Smooth muscle cell (in vitro differentiated cells): ENCODE results near the gene ASIC4. TPM values are rescaled to one million over a fixed set of nuclear protein-coding genes. Genes with fewer than 3 reads are reported as not detected.

Experiments
- DNase-seq: peaks from one replicate; lab custom pipeline; 2025; ENCODE audit not compliant: unreplicated experiment; lab: John Stamatoyannopoulos, UW
- H2AFZ ChIP-seq: fragments of 200-600 bp; sonication (generic); 2 replicates; pipeline ENCODE4 v1.6.0; 2016; ENCODE audit warnings: antibody characterized with exemption, low read depth, mild to moderate bottlenecking
- H3F3A ChIP-seq: fragments of 200-600 bp; sonication (generic); 2 replicates; pipeline ENCODE4 v1.6.0; 2017; ENCODE audit warnings: antibody characterized with exemption, low read depth
- H3K27ac ChIP-seq: fragments of 200-600 bp; sonication (generic); 2 replicates; pipeline ENCODE4 v1.5.1; 2016; ENCODE audit warnings: low read depth, mild to moderate bottlenecking
- H3K27me3 ChIP-seq: fragments of 200-600 bp; sonication (generic); 2 replicates; pipeline ENCODE4 v1.6.1; 2016; ENCODE audit warnings: low read depth, mild to moderate bottlenecking
- H3K36me3 ChIP-seq: fragments of 200-600 bp; sonication (generic); 2 replicates; pipeline ENCODE4 v1.5.1; 2016; ENCODE audit warnings: low read depth
- H3K4me1 ChIP-seq: fragments of 200-600 bp; sonication (generic); 2 replicates; pipeline ENCODE4 v1.5.1; 2016; ENCODE audit warnings: low read depth
- H3K4me2 ChIP-seq: fragments of 200-600 bp; sonication (generic); 2 replicates; pipeline ENCODE4 v1.6.0; 2016; ENCODE audit warnings: mild to moderate bottlenecking
- H3K4me3 ChIP-seq: fragments of 200-600 bp; sonication (generic); 2 replicates; pipeline ENCODE4 v1.5.1; 2016; ENCODE audit warnings: mild to moderate bottlenecking
- H3K79me2 ChIP-seq: fragments of 200-600 bp; sonication (generic); 2 replicates; pipeline ENCODE4 v1.6.0; 2016; ENCODE audit warnings: low read depth, mild to moderate bottlenecking
- H3K9ac ChIP-seq: fragments of 200-600 bp; sonication (generic); 2 replicates; pipeline ENCODE4 v1.6.0; 2016; ENCODE audit warnings: low read depth
- H3K9me3 ChIP-seq: fragments of 200-600 bp; sonication (generic); replicated peaks from 2 replicates; pipeline ENCODE4 v1.5.1; 2016; ENCODE audit warnings: low read depth
- H4K20me1 ChIP-seq: fragments of 200-600 bp; sonication (generic); 2 replicates; pipeline ENCODE4 v1.6.0; 2016; ENCODE audit warnings: low read depth
- WGBS: methylation state at CpG from one replicate; pipeline ENCODE4 v1.1.7; 2016; ENCODE audit warnings: low lambda C conversion rate; 5-methylcytosine and 5-hydroxymethylcytosine counted together
- polyA plus RNA-seq: library from polyadenylated mRNA; unstranded; fragments of >200 nt; fragmentation: Nextera tagmentation; extraction: Ambion mirVana; gene quantifications from 2 replicates; pipeline ENCODE4 v1.2.1, GENCODE V29; 2016
- total RNA-seq: library from RNA; depleted of rRNA; stranded (reverse); fragments of >200 nt; gene quantifications from 2 replicates; pipeline ENCODE4 v1.2.3, GENCODE V29; 2014
- TF ChIP-seq, protein P1 (sequence below): fragments of 200-600 bp; sonication (generic); IDR thresholded peaks from 2 replicates; pipeline ENCODE4 v1.5.1; 2017; ENCODE audit warnings: borderline replicate concordance, mild to moderate bottlenecking, antibody characterized with exemption; ENCODE audit not compliant: insufficient read depth, poor library complexity, severe bottlenecking

Gene ASIC4
- total and polyA plus RNA-seq, 2 experiments from 2014 or later = 0.32 to 0.49 TPM

DNA sequence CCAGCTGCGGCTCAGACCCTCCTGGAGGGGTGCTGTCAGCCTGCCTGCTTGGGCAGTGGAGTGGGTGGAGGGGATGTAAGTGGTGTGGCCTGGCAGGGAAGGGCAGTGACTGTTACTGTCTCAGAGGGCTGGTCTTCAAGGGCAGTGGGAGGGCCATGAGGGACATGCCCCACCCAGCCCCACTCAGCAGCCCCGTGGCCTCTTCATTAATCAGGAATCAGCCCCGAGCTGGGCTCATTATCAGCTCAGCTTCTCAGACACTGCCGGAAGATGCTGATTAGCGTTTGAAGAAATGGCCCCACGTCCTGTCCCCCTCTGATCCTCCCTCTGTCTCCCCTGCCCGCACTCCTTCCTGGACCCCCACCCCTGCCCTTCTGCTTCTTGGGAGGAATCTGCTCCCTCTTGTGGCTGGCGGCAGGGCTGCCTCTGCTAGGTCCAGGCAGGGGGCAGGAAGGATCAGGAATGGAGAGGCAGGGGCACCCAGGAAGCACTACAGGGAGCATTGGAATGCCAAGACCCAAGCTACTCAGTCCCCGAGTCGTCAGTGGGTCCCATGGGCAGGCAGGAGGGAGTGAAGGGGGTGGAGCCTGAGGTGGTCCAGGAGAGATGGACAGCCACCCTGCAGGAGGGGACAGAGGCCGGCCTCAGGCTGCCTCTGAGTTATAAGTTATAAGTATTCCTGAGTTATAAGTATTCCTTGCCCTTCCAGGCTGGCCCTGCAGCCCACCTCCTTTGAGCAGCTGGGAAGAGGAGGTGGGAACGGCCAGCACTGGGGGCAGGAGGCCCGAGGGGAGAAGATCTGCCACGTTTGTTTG is 7.0 kb downstream of the ASIC4 start:
- no peak overlapping the region for H3K9ac ChIP-seq

DNA sequence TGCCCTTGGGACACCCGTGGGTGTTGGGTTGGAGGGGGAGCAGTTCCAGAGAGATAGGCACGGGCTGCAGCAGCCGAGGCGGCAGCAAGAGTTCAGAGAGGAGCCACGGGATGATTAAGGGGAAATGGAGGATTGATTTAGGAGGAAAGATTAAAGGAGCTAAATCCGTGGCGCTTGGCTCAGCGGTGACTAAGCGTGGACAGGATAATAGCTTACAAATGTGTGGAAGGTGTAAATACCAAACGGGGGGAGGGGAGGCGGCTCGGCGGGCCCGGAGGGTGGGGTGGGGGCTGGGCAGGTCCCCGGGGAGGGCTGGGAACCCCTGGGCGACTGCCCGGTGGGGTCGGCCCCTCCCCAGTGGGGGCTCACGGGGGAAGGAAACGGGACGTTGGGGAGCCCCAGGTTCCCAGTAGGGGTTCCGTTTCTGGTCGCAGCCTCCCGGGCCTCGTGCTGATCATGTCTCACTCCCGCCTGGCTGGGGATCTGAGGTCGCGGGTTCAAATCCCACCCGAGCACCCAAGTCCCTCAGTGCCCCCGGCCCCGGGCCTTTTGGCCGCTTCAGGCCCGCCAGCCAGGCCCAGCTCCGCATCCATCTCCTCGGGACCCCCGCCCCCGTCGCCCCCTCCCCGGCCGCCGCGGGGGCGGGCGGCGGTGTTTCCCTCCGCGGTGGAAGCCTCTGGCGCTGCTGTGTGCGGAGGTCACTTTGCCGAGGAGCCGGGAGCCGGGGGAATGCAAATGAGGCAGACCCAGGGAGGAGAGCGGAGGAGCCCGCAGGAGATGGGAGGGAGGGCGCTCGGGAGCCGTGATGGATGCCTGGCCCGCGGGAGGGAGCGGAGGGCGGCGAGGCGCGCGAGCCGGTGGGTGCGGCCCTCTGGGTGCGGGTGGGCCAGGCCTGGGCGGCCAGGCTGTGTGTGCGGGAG is 8.1 kb downstream of the ASIC4 start:
- H3K9ac ChIP-seq = no peak overlapping the region
- no peaks in the 10 kb centered on the region for H3K27me3 ChIP-seq
- H3K36me3 ChIP-seq = no peaks in the 10 kb centered on the region
- no peak overlapping the region for H3K27ac ChIP-seq
- H3F3A ChIP-seq = no peaks in the 10 kb centered on the region
- peaks cover 52% of the 10 kb centered on the region for H3K4me1 ChIP-seq
- H3K79me2 ChIP-seq = no peaks in the 10 kb centered on the region
- WGBS = 1% methylated on average over 49 of the region's 70 CpGs
- no peak overlapping the region for H2AFZ ChIP-seq
- H3K4me3 ChIP-seq = peak overlapping the region; percentile 44
- H3K4me2 ChIP-seq = peak overlapping the region; percentile 93
- TF ChIP-seq, protein P1, sequence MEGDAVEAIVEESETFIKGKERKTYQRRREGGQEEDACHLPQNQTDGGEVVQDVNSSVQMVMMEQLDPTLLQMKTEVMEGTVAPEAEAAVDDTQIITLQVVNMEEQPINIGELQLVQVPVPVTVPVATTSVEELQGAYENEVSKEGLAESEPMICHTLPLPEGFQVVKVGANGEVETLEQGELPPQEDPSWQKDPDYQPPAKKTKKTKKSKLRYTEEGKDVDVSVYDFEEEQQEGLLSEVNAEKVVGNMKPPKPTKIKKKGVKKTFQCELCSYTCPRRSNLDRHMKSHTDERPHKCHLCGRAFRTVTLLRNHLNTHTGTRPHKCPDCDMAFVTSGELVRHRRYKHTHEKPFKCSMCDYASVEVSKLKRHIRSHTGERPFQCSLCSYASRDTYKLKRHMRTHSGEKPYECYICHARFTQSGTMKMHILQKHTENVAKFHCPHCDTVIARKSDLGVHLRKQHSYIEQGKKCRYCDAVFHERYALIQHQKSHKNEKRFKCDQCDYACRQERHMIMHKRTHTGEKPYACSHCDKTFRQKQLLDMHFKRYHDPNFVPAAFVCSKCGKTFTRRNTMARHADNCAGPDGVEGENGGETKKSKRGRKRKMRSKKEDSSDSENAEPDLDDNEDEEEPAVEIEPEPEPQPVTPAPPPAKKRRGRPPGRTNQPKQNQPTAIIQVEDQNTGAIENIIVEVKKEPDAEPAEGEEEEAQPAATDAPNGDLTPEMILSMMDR = no peak
- peaks cover 5% of the 10 kb centered on the region for H4K20me1 ChIP-seq
- DNase-seq = peak; percentile 42
- H3K9me3 ChIP-seq = no peaks in the 10 kb centered on the region

More for the DNA sequence above, 7.0 kb downstream of the ASIC4 start:
- Histone ChIP-seq H3K27me3 (no peaks in the 10 kb centered on the region), H3K79me2 (no peaks in the 10 kb centered on the region), H4K20me1 (peaks cover 5% of the 10 kb centered on the region), H2AFZ (no peak overlapping the region), H3K4me1 (peaks cover 41% of the 10 kb centered on the region), H3K4me3 (no peak overlapping the region), H3F3A (no peaks in the 10 kb centered on the region), H3K27ac (no peak overlapping the region), H3K36me3 (no peaks in the 10 kb centered on the region), H3K9me3 (no peaks in the 10 kb centered on the region), H3K4me2 (peak overlapping the region; percentile 93)
- WGBS = 11% methylated on average over 13 of the region's 14 CpGs
- TF ChIP-seq, protein P1 = peak; percentile 60
- DNase-seq = peak; percentile 43

DNA sequence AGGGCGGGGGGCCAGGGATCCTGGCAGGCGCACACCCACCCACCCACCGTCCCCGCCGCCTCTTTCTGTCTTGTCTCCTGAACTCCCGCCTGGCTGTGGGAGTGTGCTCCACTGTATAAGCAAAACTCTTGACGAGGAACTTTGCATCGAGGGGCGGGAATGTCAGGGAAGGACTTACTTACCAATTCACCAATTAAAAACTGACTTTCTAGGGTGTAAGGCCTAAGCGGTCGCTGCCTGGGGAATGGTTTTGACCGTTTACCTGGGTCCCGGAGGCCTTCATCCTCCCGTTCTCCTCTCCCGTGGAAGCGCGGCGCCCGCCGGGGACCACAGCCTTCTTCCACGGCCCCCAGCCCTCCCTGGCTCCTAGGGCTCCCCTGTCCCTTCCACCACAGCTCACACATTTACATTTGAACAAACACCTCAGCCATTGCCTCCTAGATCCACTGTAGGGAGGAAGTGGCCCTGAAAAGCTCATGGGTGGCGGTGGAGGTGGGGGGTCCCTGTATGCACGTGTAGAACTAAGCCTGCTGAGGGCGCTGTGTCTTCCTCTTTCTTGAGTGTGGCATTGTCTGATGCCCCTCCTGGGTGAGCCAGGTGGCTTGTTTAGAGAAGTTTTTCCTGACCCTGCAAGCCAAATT is 8.9 kb downstream of the ASIC4 start:
- TF ChIP-seq, protein P1 = no peak
- no peaks in the 10 kb centered on the region for H3K79me2 ChIP-seq
- no peaks in the 10 kb centered on the region for H3K36me3 ChIP-seq
- H3F3A ChIP-seq = no peaks in the 10 kb centered on the region
- 22% methylated on average over 22 of the region's 24 CpGs for WGBS
- peak overlapping the region; percentile 44 for H3K4me3 ChIP-seq
- no peaks in the 10 kb centered on the region for H3K27me3 ChIP-seq
- peak overlapping the region; percentile 93 for H3K4me2 ChIP-seq
- H4K20me1 ChIP-seq = peaks cover 5% of the 10 kb centered on the region
- no peaks in the 10 kb centered on the region for H3K9me3 ChIP-seq
- DNase-seq = no peak
- H3K9ac ChIP-seq = no peak overlapping the region
- H3K4me1 ChIP-seq = peaks cover 54% of the 10 kb centered on the region
- H2AFZ ChIP-seq = no peak overlapping the region
- H3K27ac ChIP-seq = no peak overlapping the region
